ENCODE results near the gene ARMC9.
A peak's percentile ranks its signal among the peaks of the same experiment; 100 is the strongest.

Gene ARMC9

DNA sequence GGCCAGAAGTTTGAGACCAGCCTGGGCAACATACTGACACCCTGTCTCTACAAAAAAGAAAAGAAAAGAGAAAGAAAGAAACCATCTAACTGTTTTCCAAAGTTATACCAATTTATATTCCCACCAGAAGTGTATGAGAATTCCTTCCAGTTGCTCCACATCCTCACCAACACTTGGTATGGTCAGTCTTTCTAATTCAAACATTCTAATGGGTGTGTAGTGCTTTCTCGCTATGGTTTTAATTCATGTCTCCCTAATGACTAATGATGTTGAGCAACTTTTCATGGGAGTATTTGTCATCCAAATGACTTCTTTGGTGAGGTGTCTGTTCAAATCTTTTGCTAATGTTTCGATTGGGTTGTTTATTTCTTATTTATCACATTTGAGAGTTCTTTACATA is 186.5 kb downstream of the ARMC9 start:
- Histone ChIP-seq H3K27ac (no peak overlapping the region), H3K4me3 (no peak overlapping the region)
- TF ChIP-seq CTCF (IDR thresholded peaks at IDR 0.05) = no peak
- no peak for DNase-seq (ENCODE audit: low spot score)

DNA sequence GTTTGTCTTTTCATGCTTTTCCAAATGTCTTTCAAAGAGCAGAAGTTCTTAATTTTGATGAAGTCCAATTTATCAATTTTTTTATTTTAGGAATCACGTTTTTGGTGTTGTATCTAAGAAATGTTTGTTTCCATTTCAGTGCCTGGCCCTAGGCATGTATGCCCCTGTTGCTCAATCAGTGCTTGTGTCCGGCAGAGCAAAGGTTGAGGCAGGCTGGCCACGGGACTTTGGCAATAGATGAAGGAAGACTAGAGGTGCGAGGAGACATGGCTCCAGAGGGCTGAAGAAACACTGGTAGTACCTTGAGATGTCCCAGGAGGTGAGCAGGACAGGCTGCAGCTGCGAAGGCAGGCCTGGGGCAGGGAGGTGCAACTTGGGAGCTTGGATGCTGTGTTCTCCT is 187.0 kb downstream of the ARMC9 start:
- Histone ChIP-seq H3K27ac (no peak overlapping the region), H3K4me3 (no peak overlapping the region)
- no peak for TF ChIP-seq CTCF (IDR thresholded peaks at IDR 0.05)
- no peak for DNase-seq (ENCODE audit: low spot score)

DNA sequence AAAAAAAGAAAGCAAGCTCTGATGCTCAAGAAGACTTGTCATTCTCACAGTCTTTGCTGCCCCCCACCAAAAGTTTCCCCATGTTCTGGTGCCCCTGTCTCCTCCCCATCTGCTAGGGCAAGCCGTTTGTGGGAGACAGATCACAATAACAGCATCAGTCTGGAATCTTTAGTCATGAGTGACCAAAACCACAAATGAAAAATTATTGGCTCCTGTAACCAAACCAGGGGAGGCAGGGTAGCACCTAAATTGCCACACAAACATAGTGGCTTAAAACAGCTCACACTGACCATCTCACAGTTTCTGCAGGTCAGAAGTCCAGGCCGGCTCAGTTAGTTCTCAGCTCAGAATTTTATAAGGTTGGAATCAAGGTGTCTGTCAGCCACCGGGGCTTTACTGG is 188.0 kb downstream of the ARMC9 start:
- H3K27ac ChIP-seq = no peak overlapping the region
- no peak for TF ChIP-seq CTCF (IDR thresholded peaks at IDR 0.05)
- no peak overlapping the region for H3K4me3 ChIP-seq

GRCh38 chr2:231387904-231388724 is 189.7 kb downstream of the ARMC9 start:
- Histone ChIP-seq H3K27ac (peak overlapping the region in 1 of 2 donors; percentile 40), H3K4me3 (no peak overlapping the region)
- no peak for DNase-seq (ENCODE audit: low spot score)
- no peak for TF ChIP-seq CTCF (IDR thresholded peaks at IDR 0.05)

More for the DNA sequence above, 188.0 kb downstream of the ARMC9 start:
- DNase-seq (ENCODE audit: low spot score) = no peak

DNA sequence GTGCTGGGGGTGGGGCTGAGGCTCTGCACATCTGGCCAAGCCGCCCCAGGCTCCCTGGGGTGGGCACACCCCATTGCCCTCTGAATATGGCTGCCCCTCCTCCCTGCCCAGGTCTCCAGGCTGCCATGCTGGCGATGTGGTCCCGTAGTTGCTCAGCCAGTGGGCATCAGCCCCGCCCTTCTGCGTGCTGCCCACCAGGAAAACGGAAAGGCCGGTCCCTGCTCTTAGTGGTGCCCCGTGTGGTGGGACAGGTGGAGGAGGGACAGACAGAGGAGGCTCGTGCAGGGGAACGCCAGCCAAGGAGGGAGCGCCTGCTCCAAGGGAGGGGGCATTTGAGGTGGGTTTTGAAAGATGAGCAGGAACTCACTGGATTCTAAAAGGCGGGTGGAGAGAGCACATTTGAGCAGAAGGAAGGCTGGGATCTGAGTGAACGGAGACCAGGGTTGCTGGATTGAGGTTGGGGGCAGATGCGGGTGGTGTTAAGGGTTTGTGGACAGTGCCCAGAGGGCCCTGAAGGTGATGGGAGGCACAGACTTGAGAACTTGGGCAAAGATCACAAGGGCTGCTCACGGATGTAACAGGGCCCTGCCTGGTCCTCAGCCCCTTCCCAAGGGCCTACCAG is 190.4 kb downstream of the ARMC9 start:
- no peak for DNase-seq (ENCODE audit: low spot score)
- Histone ChIP-seq H3K27ac (peak overlapping the region in 1 of 2 donors; percentile 11), H3K4me3 (no peak overlapping the region)
- TF ChIP-seq CTCF (IDR thresholded peaks at IDR 0.05) = no peak

DNA sequence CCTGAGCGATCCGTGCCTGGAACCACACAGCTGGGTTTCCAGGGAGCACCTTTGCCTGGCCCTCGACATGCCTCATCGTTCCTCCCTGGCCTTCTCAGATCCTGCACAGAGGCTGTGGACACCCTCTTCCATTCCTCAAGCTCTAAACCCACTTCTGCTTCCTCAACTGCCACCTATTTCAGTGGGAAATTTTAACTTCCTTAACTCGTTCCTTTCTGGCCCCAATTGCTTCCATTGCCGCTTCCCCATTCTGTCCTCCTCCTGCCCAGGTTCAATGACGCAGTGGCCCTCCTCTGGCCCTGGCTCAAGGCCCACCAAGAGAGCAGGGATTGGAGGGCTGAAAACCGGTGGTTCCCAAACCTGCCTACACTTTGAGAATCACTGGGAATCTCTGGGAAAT is 192.2 kb downstream of the ARMC9 start:
- no peak overlapping the region for H3K4me3 ChIP-seq
- DNase-seq (ENCODE audit: low spot score) = no peak
- no peak for TF ChIP-seq CTCF (IDR thresholded peaks at IDR 0.05)
- H3K27ac ChIP-seq = no peak overlapping the region

DNA sequence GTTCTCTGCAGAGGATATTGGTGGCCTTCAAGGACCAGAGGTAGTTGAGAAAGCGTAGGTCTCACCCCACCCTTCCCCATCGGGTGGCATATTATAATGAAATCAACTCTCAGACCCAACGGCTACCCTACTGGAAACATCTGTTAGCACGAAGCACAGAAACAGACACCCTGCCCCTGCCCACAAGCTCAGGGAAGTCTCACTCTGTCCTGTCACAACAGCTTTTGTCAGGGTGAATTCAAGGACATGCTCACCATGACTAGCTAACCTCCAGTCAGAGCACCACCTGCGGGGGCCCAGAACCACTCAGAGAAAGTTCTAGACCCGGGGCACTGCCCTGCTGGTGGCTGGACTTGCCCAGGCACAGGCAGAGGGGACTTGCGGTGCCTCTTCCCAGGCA is 193.6 kb downstream of the ARMC9 start:
- no peak overlapping the region for H3K4me3 ChIP-seq
- no peak overlapping the region for H3K27ac ChIP-seq
- DNase-seq (ENCODE audit: low spot score) = no peak
- no peak for TF ChIP-seq CTCF (IDR thresholded peaks at IDR 0.05)

Data from coronary artery (tissue), 2 donors.